Transverse colon (tissue), 4 donors: ENCODE measurements around the gene LIN37. TPM values are rescaled to one million over a fixed set of nuclear protein-coding genes. Genes with fewer than 3 reads are reported as not detected.
"Not testable (repeated sequence)": the region's sequence is repeated elsewhere in the genome, so short reads cannot be mapped to it uniquely, and the experiment has no call there.

Experiments
- DNase-seq: peaks from one replicate; pipeline ENCODE4 v3.0.0-alpha.2; 2019
- H3K27ac ChIP-seq, 4 donors: fragments of 200-600 bp; sonication (generic); 2 replicates each; pipeline ENCODE4 v1.5.1; 2016 to 2018; ENCODE audit warnings: inconsistent platforms in 4 of 4
- H3K27me3 ChIP-seq: fragments of 200-600 bp; sonication (generic); 2 replicates; pipeline ENCODE4 v1.5.1; 2017; ENCODE audit warnings: inconsistent platforms
- H3K36me3 ChIP-seq, 4 donors: fragments of 200-600 bp; sonication (generic); 2 replicates each; pipeline ENCODE4 v1.5.1; 2017 to 2019; ENCODE audit warnings: inconsistent platforms in 4 of 4
- H3K4me1 ChIP-seq, 4 donors: fragments of 200-600 bp; sonication (generic); 2 replicates each; pipeline ENCODE4 v1.5.1; 2017 to 2020; ENCODE audit warnings: inconsistent platforms in 4 of 4
- H3K4me3 ChIP-seq, 4 donors: fragments of 200-600 bp; sonication (generic); 1 replicate in 1 of 4; 2 replicates in 3 of 4; pipeline versions ENCODE4 v1.5.1 to v1.6.1; 2017 to 2019; ENCODE audit warnings: inconsistent platforms in 4 of 4
- H3K9me3 ChIP-seq, 2 donors: fragments of 200-600 bp; sonication (generic); 2 replicates each; pipeline ENCODE4 v1.5.1; 2017 to 2019; ENCODE audit warnings: inconsistent platforms in 2 of 2
- CTCF ChIP-seq, 5 experiments: fragments of 200-600 bp in 3 of 5; fragments of 450-650 bp in 2 of 5; sonication (generic) in 3 of 5; IDR thresholded peaks; 1 replicate in 2 of 5; 2 replicates in 3 of 5; pipeline ENCODE4 v1.5.1; 2016 to 2017; ENCODE audit warnings: antibody characterized with exemption in 5 of 5, inconsistent platforms in 3 of 5, mild to moderate bottlenecking in 2 of 5, moderate library complexity in 1 of 5
- EP300 ChIP-seq: sonication (generic); formaldehyde crosslinking; IDR thresholded peaks from one replicate; pipeline ENCODE4 v1.6.1; 2017; ENCODE audit warnings: antibody characterized with exemption, low read depth
- POLR2A ChIP-seq: fragments of 450-650 bp; IDR thresholded peaks from one replicate; pipeline ENCODE4 v1.6.1; 2016; ENCODE audit warnings: antibody characterized with exemption, mild to moderate bottlenecking, moderate library complexity
- POLR2AphosphoS5 ChIP-seq, 3 donors: sonication (generic); formaldehyde crosslinking; IDR thresholded peaks; one replicate each; pipeline ENCODE4 v1.6.1; 2016; ENCODE audit warnings: antibody characterized with exemption in 3 of 3
- WGBS, 2 donors: methylation state at CpG; one replicate each; pipeline ENCODE4 v1.1.5; 2018; ENCODE audit warnings: low coverage in 1 of 2; 5-methylcytosine and 5-hydroxymethylcytosine counted together
- in situ Hi-C, 4 donors: fragments of 200-750 bp; cut with MboI; loops; one replicate each; pipeline versions ENCODE4 v1.15.0 to v1.15.1; 2017; ENCODE audit warnings: low sequenced_read_pairs in 3 of 4, low pct_ligation_motif_present in 1 of 4, low pct_unique_long_range_greater_than_20kb in 1 of 4
- intact Hi-C: fragments of 100-400 bp; cut with DNase I; formaldehyde crosslinking; loops from one replicate; pipeline ENCODE4 v1.15.1; 2023; ENCODE audit warnings: low total_unique reads
- total RNA-seq, 4 donors: library from RNA; depleted of rRNA; stranded (reverse); fragments of >200 nt; gene quantifications; one replicate each; pipeline ENCODE4 v1.1.0, GENCODE V29; 2016

The LIN37 gene
- total RNA-seq, 4 donors from 2014 or later: 10.5 to 41.1 (median 15.8) TPM

GRCh38 chr19:35767288-35768081 is 19.1 kb downstream of the LIN37 start:
- TF ChIP-seq EP300 (no peak), CTCF (IDR thresholded peaks at IDR 0.05) (no peak), POLR2AphosphoS5 (IDR thresholded peaks at IDR 0.05) (no peak), POLR2A (no peak)
- Histone ChIP-seq H3K36me3 (peaks cover 0 to 11% (median 5%) of the 10 kb centered on the region in 4 donors), H3K9me3 (no peaks in the 10 kb centered on the region), H3K27me3 (no peaks in the 10 kb centered on the region), H3K27ac (no peak overlapping the region), H3K4me1 (no peaks in the 10 kb centered on the region), H3K4me3 (no peak overlapping the region)
- in situ Hi-C loops (no loop called here), intact Hi-C loops (no loop called here)
- DNase-seq: no peak
- WGBS, 2 donors: 85% methylated on average over 26 of the region's 34 CpGs; no CpG with 5 or more reads in 1 of the 2 donors

- TF ChIP-seq CTCF (IDR thresholded peaks at IDR 0.05) (no peak), POLR2A (no peak), POLR2AphosphoS5 (IDR thresholded peaks at IDR 0.05) (no peak), EP300 (no peak)
- no peak for DNase-seq
- 81 to 100% methylated on average over 3 to 14 of the region's 15 CpGs for WGBS, 2 donors
- no peaks in the 10 kb centered on the region for H3K9me3 ChIP-seq
- intact Hi-C loops (no loop called here), in situ Hi-C loops (no loop called here)
- peaks cover 0 to 11% (median 5%) of the 10 kb centered on the region in 4 donors for H3K36me3 ChIP-seq
- no peaks in the 10 kb centered on the region for H3K4me1 ChIP-seq
- no peak overlapping the region for H3K27ac ChIP-seq
- no peak overlapping the region for H3K4me3 ChIP-seq
- no peaks in the 10 kb centered on the region for H3K27me3 ChIP-seq
These were observed 19.7 kb downstream of the LIN37 start for GRCh38 chr19:35768082-35768421.

GRCh38 chr19:35772362-35772761 is 24.0 kb downstream of the LIN37 start:
- H3K27ac ChIP-seq, intact Hi-C loops, in situ Hi-C loops, H3K36me3 ChIP-seq, H3K9me3 ChIP-seq, H3K27me3 ChIP-seq, DNase-seq, H3K4me3 ChIP-seq: not testable (repeated sequence)
- WGBS, 2 donors: 94% methylated on average over 3 to 5 of the region's 5 CpGs
- peaks cover 4 to 15% (median 13%) of the 10 kb centered on the region in 4 donors for H3K4me1 ChIP-seq

- Histone ChIP-seq H3K9me3 (no peaks in the 10 kb centered on the region), H3K27me3 (no peaks in the 10 kb centered on the region), H3K27ac (no peak overlapping the region), H3K4me3 (no peak overlapping the region), H3K4me1 (peaks cover 4 to 15% (median 13%) of the 10 kb centered on the region in 4 donors), H3K36me3 (no peaks in the 10 kb centered on the region)
- 50 to 61% methylated on average over 5 to 9 of the region's 9 CpGs for WGBS, 2 donors
- in situ Hi-C loops (no loop called here), intact Hi-C loops (no loop called here)
- no peak for DNase-seq
- TF ChIP-seq POLR2AphosphoS5 (IDR thresholded peaks at IDR 0.05) (no peak), POLR2A (no peak), EP300 (no peak), CTCF (IDR thresholded peaks at IDR 0.05) (no peak)
These were observed 24.8 kb downstream of the LIN37 start for GRCh38 chr19:35773020-35773806.
